Left ventricle myocardium inferior (tissue), 1 donor: Measurements from ENCODE around the gene CD96. TPM values are rescaled to one million over a fixed set of nuclear protein-coding genes. Genes with fewer than 3 reads are reported as not detected.

Experiments
- DNase-seq: peaks from one replicate; pipeline ENCODE4 v3.0.0-alpha.2; 2020
- H3K27ac ChIP-seq: fragments of 200-600 bp; replicated peaks from 2 replicates; pipeline ENCODE4 v1.8.0; 2021
- H3K27me3 ChIP-seq: fragments of 200-600 bp; 2 replicates; pipeline ENCODE4 v1.8.0; 2021; ENCODE audit warnings: low read depth
- H3K36me3 ChIP-seq: fragments of 200-600 bp; 2 replicates; pipeline ENCODE4 v1.8.0; 2021
- H3K4me1 ChIP-seq: fragments of 200-600 bp; 2 replicates; pipeline ENCODE4 v1.8.0; 2021
- H3K4me3 ChIP-seq: fragments of 200-600 bp; 2 replicates; pipeline ENCODE4 v1.8.0; 2021; ENCODE audit warnings: mild to moderate bottlenecking, moderate library complexity
- H3K9me3 ChIP-seq: fragments of 200-600 bp; replicated peaks from 2 replicates; pipeline ENCODE4 v1.8.0; 2021
- CTCF ChIP-seq: fragments of 200-600 bp; IDR thresholded peaks from 2 replicates; pipeline ENCODE4 v1.8.0; 2021; ENCODE audit warnings: antibody characterized with exemption, mild to moderate bottlenecking, borderline replicate concordance
- intact Hi-C: fragments of 100-400 bp; cut with micrococcal nuclease; formaldehyde crosslinking; loops from one replicate; pipeline ENCODE4 v1.11.0; 2022
- total RNA-seq: library from RNA; stranded (reverse); fragmentation: NEBNext Ultra II Directional; extraction: Animal tissue kit (Norgen Biotek cat#: 25700); gene quantifications from one replicate; pipeline ENCODE4 v1.2.1, GENCODE V29; 2021
- donor health status: DM: no; HTN: yes; CAD: no; lungs with severe emphysema.

CD96 gene
- total RNA-seq, 1 donor from 2014 or later: 0.33 TPM

DNA sequence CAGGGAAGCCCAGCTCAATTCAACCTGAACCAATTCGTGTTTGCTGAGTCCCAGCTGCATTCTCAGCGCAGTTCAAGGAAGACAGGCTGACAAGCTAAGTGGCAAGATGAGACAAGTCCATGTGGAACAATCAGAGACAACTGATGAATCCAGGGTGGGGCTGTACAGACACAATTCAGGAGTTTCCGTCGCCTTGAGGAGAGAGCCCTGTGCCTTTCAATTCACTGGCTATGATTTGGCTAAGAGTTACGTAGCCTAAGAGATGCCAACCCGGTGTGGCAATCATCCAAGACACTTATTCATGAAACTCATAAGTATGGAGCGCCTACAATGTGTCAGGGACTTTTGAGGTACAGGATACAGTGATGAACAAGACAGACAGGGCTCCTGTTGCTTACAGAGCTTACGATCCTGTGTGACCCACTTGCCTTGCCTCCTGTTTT is 68.6 kb downstream of the CD96 start:
- TF ChIP-seq CTCF: no peak
- Histone ChIP-seq H3K9me3 (no peaks in the 10 kb centered on the region), H3K27me3 (no peaks in the 10 kb centered on the region), H3K27ac (no peak overlapping the region), H3K4me3 (no peak overlapping the region), H3K4me1 (no peaks in the 10 kb centered on the region), H3K36me3 (no peaks in the 10 kb centered on the region)
- intact Hi-C loops: no loop called here
- DNase-seq: no peak

- Histone ChIP-seq H3K4me1 (no peaks in the 10 kb centered on the region), H3K27ac (no peak overlapping the region), H3K36me3 (no peaks in the 10 kb centered on the region), H3K9me3 (no peaks in the 10 kb centered on the region), H3K4me3 (no peak overlapping the region), H3K27me3 (peaks cover 4% of the 10 kb centered on the region)
- no peak for TF ChIP-seq CTCF
- intact Hi-C loops: no loop called here
- DNase-seq: no peak
These were observed 71.3 kb downstream of the CD96 start for GRCh38 chr3:111613294-111613693.

- no peaks in the 10 kb centered on the region for H3K36me3 ChIP-seq
- no peak for DNase-seq
- peaks cover 4% of the 10 kb centered on the region for H3K4me1 ChIP-seq
- intact Hi-C loops: no loop called here
- TF ChIP-seq CTCF: no peak
- H3K27me3 ChIP-seq: peaks cover 4% of the 10 kb centered on the region
- H3K27ac ChIP-seq: no peak overlapping the region
- H3K9me3 ChIP-seq: no peaks in the 10 kb centered on the region
- no peak overlapping the region for H3K4me3 ChIP-seq
These were observed 73.9 kb downstream of the CD96 start for GRCh38 chr3:111615880-111616279.

DNA sequence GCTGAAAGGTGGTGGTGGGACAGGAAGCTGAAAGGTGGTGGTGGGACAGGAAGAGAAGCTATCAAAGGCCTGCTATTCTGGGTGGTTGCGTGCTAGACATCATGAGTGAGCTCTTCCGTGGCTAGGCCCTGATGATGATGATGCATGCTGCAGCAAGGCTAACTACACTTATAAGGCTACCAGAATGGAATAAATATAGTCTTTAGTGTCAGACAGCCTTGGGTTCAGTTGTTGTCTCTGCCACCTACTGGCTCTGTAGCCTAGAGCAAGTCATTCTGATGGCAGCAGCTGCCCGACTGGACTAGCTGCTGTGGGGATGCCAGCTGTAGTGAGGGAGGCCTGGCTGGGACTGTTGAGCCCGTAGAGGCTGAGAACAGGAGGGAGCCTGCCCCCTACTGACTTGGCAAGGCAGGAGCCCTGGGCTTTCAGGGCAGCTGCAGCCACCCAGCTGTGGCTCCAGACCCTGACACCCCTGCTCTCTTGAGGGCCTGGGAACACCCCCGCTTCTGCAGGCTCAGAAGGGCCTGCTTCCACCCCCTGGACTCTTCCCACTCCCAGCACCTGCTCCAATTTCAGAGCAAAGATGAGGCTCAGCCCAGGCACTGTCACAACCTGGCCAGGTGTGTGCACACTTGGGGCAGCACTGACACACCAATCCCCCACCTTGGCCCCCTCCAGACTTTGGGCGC is 74.6 kb downstream of the CD96 start:
- Histone ChIP-seq H3K9me3 (no peaks in the 10 kb centered on the region), H3K4me3 (no peak overlapping the region), H3K27me3 (peaks cover 4% of the 10 kb centered on the region), H3K36me3 (no peaks in the 10 kb centered on the region), H3K4me1 (peaks cover 8% of the 10 kb centered on the region), H3K27ac (no peak overlapping the region)
- TF ChIP-seq CTCF: no peak
- intact Hi-C loops: no loop called here
- DNase-seq: no peak

DNA sequence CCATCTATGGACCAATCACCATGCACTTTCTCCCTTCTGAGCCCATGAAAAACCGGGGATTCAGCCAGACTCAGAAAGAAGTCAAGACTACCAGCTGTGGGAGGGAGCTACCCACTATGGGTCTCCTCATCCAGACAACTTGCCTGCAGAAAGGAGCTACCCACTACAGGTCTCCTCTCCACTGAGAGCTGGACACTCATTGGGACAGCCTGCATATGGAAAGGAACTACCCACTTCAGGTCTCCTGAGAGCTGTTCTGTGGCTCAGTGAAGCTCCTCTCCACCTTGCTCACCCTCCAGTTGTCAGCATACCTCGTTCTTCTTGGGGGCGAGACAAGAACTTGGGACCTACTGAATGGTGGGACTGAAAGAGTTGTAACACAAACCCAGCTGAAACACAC is 75.4 kb downstream of the CD96 start:
- Histone ChIP-seq H3K27me3 (peaks cover 4% of the 10 kb centered on the region), H3K4me1 (peaks cover 8% of the 10 kb centered on the region), H3K4me3 (no peak overlapping the region), H3K9me3 (no peaks in the 10 kb centered on the region), H3K36me3 (no peaks in the 10 kb centered on the region), H3K27ac (no peak overlapping the region)
- intact Hi-C loops: no loop called here
- DNase-seq: no peak
- no peak for TF ChIP-seq CTCF
